Right lobe of liver (tissue), 4 donors: ENCODE results near the gene LINC01488.

ENCODE experiments used
- POLR2A ChIP-seq: fragments of 450-650 bp; IDR thresholded peaks from one replicate; pipeline ENCODE4 v1.6.1; 2017; ENCODE audit warnings: antibody characterized with exemption, mild to moderate bottlenecking
- TF ChIP-seq, protein P1 (sequence below), 4 donors: fragments of 200-600 bp in 3 of 4; fragments of 450-650 bp in 1 of 4; IDR thresholded peaks; one replicate each; pipeline versions ENCODE4 v1.5.1 to v1.8.0; 2016 to 2022; ENCODE audit warnings: antibody characterized with exemption in 4 of 4, mild to moderate bottlenecking in 2 of 4
- donor health status: DM: no; HTN: no; CAD: no.
- donor health status: DM: no; HTN: no; CAD: no.
- donor health status: DM: no; HTN: yes; CAD: no.

GRCh38 chr11:69501891-69502860 lies 20.7 kb downstream of the LINC01488 start:
- TF ChIP-seq, protein P1, sequence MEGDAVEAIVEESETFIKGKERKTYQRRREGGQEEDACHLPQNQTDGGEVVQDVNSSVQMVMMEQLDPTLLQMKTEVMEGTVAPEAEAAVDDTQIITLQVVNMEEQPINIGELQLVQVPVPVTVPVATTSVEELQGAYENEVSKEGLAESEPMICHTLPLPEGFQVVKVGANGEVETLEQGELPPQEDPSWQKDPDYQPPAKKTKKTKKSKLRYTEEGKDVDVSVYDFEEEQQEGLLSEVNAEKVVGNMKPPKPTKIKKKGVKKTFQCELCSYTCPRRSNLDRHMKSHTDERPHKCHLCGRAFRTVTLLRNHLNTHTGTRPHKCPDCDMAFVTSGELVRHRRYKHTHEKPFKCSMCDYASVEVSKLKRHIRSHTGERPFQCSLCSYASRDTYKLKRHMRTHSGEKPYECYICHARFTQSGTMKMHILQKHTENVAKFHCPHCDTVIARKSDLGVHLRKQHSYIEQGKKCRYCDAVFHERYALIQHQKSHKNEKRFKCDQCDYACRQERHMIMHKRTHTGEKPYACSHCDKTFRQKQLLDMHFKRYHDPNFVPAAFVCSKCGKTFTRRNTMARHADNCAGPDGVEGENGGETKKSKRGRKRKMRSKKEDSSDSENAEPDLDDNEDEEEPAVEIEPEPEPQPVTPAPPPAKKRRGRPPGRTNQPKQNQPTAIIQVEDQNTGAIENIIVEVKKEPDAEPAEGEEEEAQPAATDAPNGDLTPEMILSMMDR (IDR thresholded peaks at IDR 0.05), result no peak
- no peak for TF ChIP-seq POLR2A
